HG02938 (cell line): ENCODE measurements around the gene RAD51B.
A peak's percentile ranks its signal among the peaks of the same experiment; 100 is the strongest.
"Not testable (repeated sequence)": the region's sequence is repeated elsewhere in the genome, so short reads cannot be mapped to it uniquely, and the experiment has no call there.

ENCODE experiments used
- ATAC-seq: cut with Tn5 transposase; IDR thresholded peaks from one replicate; pipeline ENCODE4 v1.9.1; 2021; ENCODE audit warnings: mild to moderate bottlenecking, moderate library complexity; ENCODE audit not compliant: unreplicated experiment

Gene RAD51B

GRCh38 chr14:68652433-68652690, 832.8 kb downstream of the RAD51B start:
- no peak for ATAC-seq

GRCh38 chr14:68653108-68653507, 833.5 kb downstream of the RAD51B start:
- no peak for ATAC-seq

GRCh38 chr14:68653804-68654203, 834.2 kb downstream of the RAD51B start:
- ATAC-seq = no peak

GRCh38 chr14:68654471-68654941, 834.9 kb downstream of the RAD51B start:
- no peak for ATAC-seq

GRCh38 chr14:68655021-68655831, 835.6 kb downstream of the RAD51B start:
- no peak for ATAC-seq

- ATAC-seq = no peak
These were observed 836.3 kb downstream of the RAD51B start for GRCh38 chr14:68655911-68656316.

GRCh38 chr14:68656452-68656851, 836.9 kb downstream of the RAD51B start:
- ATAC-seq = no peak

- ATAC-seq = no peak
These were observed 837.9 kb downstream of the RAD51B start for GRCh38 chr14:68657300-68658028.

- ATAC-seq = no peak
These were observed 838.5 kb downstream of the RAD51B start for GRCh38 chr14:68658029-68658509.

- ATAC-seq = no peak
These were observed 839.7 kb downstream of the RAD51B start for GRCh38 chr14:68658943-68659931.

- ATAC-seq = no peak
These were observed 840.9 kb downstream of the RAD51B start for GRCh38 chr14:68660495-68660894.

- no peak for ATAC-seq
These were observed 841.9 kb downstream of the RAD51B start for GRCh38 chr14:68661226-68662225.

- no peak for ATAC-seq
These were observed 842.8 kb downstream of the RAD51B start for GRCh38 chr14:68662392-68662791.

GRCh38 chr14:68662826-68663225, 843.2 kb downstream of the RAD51B start:
- not testable (repeated sequence) for ATAC-seq

- ATAC-seq = peak; percentile 73
These were observed 844.0 kb downstream of the RAD51B start for GRCh38 chr14:68663385-68664076.

GRCh38 chr14:68664225-68664681, 844.7 kb downstream of the RAD51B start:
- no peak for ATAC-seq

- ATAC-seq = no peak
These were observed 845.6 kb downstream of the RAD51B start for GRCh38 chr14:68665131-68665530.

GRCh38 chr14:68665792-68666204, 846.2 kb downstream of the RAD51B start:
- no peak for ATAC-seq

- ATAC-seq = no peak
These were observed 846.7 kb downstream of the RAD51B start for GRCh38 chr14:68666236-68666635.
